H54 (cell line): ENCODE measurements around the gene LRP3.
A peak's percentile ranks its signal among the peaks of the same experiment; 100 is the strongest.

Source experiments
- DNase-seq: peaks from one replicate; pipeline ENCODE4 v3.0.0; 2011; ENCODE audit warnings: low spot score, mixed read lengths; ENCODE audit not compliant: insufficient read length
- FAIRE-seq: peaks from 3 replicates; lab custom pipeline; 2011; peaks lifted over from hg19 to GRCh38; lab: Jason Lieb, UNC
- POLR2A ChIP-seq: IDR thresholded peaks from 2 replicates; pipeline ENCODE4 v1.6.1; 2011; ENCODE audit warnings: low read depth, mild to moderate bottlenecking, low read length

The LRP3 gene

GRCh38 chr19:33248553-33248953 lies 54.4 kb downstream of the LRP3 start:
- DNase-seq: no peak
- TF ChIP-seq POLR2A: no peak
- FAIRE-seq: no peak

GRCh38 chr19:33248954-33249613 lies 55.0 kb downstream of the LRP3 start:
- DNase-seq (peak; percentile 53), FAIRE-seq (no peak)
- no peak for TF ChIP-seq POLR2A

GRCh38 chr19:33249740-33250366 lies 55.7 kb downstream of the LRP3 start:
- no peak for DNase-seq
- peak; percentile 15 for FAIRE-seq
- TF ChIP-seq POLR2A: no peak

- no peak for TF ChIP-seq POLR2A
- DNase-seq: no peak
- no peak for FAIRE-seq
Observed at GRCh38 chr19:33250500-33250899, 56.4 kb downstream of the LRP3 start.

GRCh38 chr19:33251076-33251475 lies 56.9 kb downstream of the LRP3 start:
- TF ChIP-seq POLR2A: no peak
- DNase-seq (no peak), FAIRE-seq (no peak)

- no peak for DNase-seq
- no peak for TF ChIP-seq POLR2A
- no peak for FAIRE-seq
Observed at GRCh38 chr19:33251526-33252090, 57.5 kb downstream of the LRP3 start.

GRCh38 chr19:33252418-33252962 lies 58.4 kb downstream of the LRP3 start:
- FAIRE-seq (no peak), DNase-seq (no peak)
- no peak for TF ChIP-seq POLR2A

GRCh38 chr19:33252971-33253370 lies 58.8 kb downstream of the LRP3 start:
- FAIRE-seq: no peak
- DNase-seq: no peak
- TF ChIP-seq POLR2A: no peak

- DNase-seq: no peak
- FAIRE-seq: no peak
- no peak for TF ChIP-seq POLR2A
Observed at GRCh38 chr19:33254245-33254824, 60.2 kb downstream of the LRP3 start.

- FAIRE-seq (no peak), DNase-seq (no peak)
- TF ChIP-seq POLR2A: no peak
Observed at GRCh38 chr19:33255781-33256180, 61.7 kb downstream of the LRP3 start.

- TF ChIP-seq POLR2A: no peak
- FAIRE-seq (no peak), DNase-seq (no peak)
Observed at GRCh38 chr19:33256261-33256660, 62.1 kb downstream of the LRP3 start.

GRCh38 chr19:33257828-33258227 lies 63.7 kb downstream of the LRP3 start:
- DNase-seq (no peak), FAIRE-seq (no peak)
- no peak for TF ChIP-seq POLR2A
